Esophagus muscularis mucosa (tissue), 4 donors: ENCODE results near the gene NTM.

Experiments
- EP300 ChIP-seq: sonication (generic); formaldehyde crosslinking; IDR thresholded peaks from one replicate; pipeline ENCODE4 v1.6.1; 2017; ENCODE audit warnings: antibody characterized with exemption
- POLR2A ChIP-seq: fragments of 450-650 bp; IDR thresholded peaks from one replicate; pipeline ENCODE4 v1.6.1; 2017; ENCODE audit warnings: antibody characterized with exemption, moderate library complexity, mild to moderate bottlenecking, low read depth
- POLR2AphosphoS5 ChIP-seq, 2 donors: sonication (generic); formaldehyde crosslinking; IDR thresholded peaks; one replicate each; pipeline ENCODE4 v1.6.1; 2017; ENCODE audit warnings: antibody characterized with exemption in 2 of 2
- TF ChIP-seq, protein P1 (sequence below), 3 experiments: fragments of 200-600 bp in 2 of 3; fragments of 450-650 bp in 1 of 3; sonication (generic) in 2 of 3; IDR thresholded peaks; one replicate each; pipeline ENCODE4 v1.5.1; 2017 to 2019; ENCODE audit warnings: antibody characterized with exemption in 3 of 3, mild to moderate bottlenecking in 2 of 3, moderate library complexity in 1 of 3

DNA sequence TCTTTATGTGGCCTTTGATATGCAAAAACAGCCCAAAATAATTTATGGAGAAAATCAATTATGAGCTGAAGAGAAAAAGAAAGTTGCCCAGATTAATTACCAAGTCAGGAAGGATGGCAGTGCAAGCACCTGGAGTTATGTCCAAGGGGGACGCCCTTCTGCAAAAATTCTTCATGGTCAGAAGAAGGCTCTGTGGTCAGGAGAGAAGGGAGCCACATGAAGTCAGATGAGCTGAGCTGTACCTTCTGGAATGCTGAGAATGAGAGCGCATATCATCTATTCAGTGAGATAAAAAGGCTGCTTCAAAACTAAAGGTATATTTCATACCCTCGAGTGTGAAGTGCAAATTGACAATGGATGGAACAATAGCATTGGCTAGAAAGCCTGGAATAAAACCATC is 607.4 kb downstream of the NTM start:
- TF ChIP-seq, protein P1, sequence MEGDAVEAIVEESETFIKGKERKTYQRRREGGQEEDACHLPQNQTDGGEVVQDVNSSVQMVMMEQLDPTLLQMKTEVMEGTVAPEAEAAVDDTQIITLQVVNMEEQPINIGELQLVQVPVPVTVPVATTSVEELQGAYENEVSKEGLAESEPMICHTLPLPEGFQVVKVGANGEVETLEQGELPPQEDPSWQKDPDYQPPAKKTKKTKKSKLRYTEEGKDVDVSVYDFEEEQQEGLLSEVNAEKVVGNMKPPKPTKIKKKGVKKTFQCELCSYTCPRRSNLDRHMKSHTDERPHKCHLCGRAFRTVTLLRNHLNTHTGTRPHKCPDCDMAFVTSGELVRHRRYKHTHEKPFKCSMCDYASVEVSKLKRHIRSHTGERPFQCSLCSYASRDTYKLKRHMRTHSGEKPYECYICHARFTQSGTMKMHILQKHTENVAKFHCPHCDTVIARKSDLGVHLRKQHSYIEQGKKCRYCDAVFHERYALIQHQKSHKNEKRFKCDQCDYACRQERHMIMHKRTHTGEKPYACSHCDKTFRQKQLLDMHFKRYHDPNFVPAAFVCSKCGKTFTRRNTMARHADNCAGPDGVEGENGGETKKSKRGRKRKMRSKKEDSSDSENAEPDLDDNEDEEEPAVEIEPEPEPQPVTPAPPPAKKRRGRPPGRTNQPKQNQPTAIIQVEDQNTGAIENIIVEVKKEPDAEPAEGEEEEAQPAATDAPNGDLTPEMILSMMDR (IDR thresholded peaks at IDR 0.05), result no peak
- TF ChIP-seq POLR2A, result no peak
- no peak for TF ChIP-seq EP300
- TF ChIP-seq POLR2AphosphoS5 (IDR thresholded peaks at IDR 0.05), result no peak
